ENCODE results near the gene TBC1D10A.

The TBC1D10A gene

GRCh38 chr22:30299322-30299721, 27.4 kb downstream of the TBC1D10A start:
- no peak for DNase-seq (ENCODE audit: low read depth)

- no peak for DNase-seq (ENCODE audit: low read depth)
Observed at GRCh38 chr22:30297991-30298701, 28.6 kb downstream of the TBC1D10A start.

DNA sequence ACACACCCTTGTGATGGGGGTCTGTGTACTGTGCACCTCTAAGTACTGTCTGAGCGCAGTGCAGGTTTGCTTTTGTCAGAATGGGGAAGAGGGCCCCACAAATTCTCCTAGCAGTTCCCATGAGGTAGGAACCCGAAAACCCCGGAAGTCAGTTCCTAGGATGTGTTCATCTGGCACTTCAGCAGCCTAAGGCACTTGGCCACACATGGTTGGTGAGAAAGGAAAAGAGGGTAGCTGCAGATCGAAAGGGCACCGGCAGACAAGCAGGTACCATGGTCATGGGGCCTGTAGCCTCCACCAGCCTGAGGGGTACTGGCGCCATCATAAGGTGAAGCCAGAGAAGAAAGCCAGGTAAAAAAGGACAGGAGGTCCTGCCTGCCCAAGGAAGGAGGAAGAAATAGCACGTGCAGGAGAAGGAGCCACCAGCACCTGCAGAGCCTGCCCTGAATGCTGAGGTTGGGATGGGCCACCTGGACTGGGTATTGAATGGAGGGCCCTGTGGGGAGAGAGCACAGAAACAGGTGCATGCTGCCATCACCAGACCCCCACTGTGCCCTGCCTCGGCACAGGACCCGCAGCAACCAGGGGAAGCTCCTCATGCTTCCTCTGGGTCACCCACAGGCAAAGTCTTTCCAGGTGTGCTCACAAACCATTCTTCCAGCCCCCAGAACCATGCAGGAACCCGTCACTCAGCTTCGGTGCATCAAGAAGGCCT, 29.3 kb downstream of the TBC1D10A start:
- DNase-seq (ENCODE audit: low read depth): no peak

DNA sequence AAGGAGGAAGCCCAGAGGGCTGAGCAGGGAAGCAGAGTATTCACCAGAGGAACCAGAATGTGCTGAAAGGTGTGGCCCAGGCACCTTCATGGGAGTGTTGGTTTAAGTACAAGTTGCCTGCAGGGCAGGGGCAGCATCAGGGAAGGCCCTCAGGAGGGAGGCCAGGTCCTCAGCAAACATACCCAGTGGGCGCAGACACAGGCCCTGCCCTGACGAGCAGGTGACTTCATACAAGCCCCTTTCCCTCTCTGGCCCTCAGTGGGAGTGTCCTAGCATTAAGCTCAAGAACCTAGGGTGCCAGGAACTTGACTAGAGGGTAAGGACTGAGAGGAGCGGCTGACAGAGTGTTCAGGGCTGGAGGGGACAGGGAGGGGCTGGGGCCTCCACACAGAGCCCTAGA, 29.9 kb downstream of the TBC1D10A start:
- no peak for DNase-seq (ENCODE audit: low read depth)

DNA sequence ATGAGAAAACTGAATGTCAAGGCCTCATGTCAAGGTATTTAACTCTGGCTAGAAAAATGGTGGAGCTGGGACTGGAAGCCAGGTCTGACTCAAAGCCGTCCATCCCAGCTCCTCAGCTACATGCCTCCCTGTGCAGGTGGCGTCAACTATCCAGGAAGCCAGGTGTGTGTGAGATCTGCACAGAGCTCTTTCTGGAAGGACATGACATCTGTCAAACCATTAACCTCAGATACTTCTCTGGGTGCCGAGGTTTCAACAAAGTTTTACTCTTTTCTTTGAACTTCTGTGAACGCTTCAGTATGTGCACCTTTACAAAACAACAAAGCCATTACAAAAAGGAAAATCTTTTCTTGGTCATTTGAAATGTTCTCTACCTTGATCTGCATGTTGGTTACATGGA, 30.4 kb downstream of the TBC1D10A start:
- DNase-seq (ENCODE audit: low read depth): no peak

DNA sequence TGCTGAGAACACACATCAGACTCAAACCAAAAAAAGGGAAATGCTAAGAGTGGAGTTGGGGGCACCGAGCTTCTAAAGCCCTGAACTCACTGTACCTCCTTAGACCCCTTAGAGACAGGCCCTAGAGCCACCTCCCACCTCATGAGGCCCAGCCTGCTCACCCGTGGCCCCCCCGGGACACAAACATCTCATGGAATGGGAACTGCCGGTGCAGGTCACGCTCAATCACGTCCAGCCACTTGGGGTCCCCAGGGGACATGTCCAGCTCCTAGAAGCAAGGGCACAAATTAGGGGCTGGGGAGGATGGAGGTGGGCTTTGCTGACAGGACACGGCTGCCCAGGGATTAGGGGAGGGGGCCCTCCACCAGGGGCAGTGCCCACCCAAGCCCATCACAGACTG, 31.2 kb downstream of the TBC1D10A start:
- no peak for DNase-seq (ENCODE audit: low read depth)

DNA sequence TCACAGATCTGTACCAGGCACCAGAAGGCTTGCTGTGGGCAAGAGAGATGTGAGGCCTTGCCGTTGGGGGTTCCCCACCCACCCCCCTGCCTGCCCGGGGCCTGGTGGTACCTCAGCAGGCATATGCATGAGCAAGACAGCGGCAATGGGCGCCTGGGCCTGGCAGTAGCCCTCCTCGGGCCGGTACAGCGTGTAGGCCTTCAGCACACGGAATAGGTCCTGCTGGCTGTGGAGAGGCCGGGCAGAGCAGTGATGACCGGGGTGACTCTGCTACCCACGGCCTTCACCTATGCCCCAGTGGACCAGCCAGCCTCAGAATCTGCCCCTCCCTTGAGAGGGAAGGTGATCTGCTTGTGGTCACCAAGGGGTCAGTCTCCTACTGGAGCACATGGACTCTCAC, 31.9 kb downstream of the TBC1D10A start:
- no peak for DNase-seq (ENCODE audit: low read depth)

DNA sequence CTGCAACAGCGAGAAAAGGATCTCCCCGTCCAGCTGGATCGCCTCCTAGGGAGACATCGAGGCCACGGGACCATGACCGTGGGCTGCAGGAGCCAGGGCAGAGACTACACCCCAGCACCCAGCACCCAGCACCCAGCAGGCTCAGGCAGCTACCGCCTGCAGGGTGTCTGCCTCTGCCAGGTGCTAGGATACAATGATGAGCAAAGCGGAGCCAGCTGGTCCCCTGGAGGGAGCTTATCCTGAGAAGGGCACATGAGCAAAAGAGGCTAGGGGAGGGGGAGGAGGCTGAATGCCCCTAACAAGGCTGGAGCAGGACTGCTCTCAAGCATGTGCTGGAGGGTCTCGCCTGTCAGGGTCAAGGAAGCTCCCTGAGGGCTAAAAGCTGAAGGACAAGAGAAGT, 32.7 kb downstream of the TBC1D10A start:
- DNase-seq (ENCODE audit: low read depth): no peak

DNA sequence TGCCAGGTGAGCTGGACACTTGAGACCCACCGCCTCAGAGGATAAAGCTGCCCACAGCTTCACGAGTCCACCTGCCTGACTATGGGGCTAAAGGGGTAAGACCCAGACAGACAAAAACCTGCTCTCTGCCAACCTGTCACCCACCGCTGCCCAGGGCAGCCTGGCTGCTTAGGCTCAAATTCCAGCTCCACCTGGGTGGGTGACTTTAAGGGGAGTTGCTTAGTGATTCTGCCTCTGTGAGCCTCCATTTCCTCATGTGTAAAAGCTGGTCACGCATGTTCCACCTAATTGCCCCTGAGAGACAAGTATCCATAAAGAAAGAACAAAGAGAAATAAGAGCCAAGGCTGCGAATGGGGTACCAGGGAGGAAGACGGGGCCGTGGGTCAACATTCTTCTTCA, 33.7 kb downstream of the TBC1D10A start:
- no peak for DNase-seq (ENCODE audit: low read depth)

DNA sequence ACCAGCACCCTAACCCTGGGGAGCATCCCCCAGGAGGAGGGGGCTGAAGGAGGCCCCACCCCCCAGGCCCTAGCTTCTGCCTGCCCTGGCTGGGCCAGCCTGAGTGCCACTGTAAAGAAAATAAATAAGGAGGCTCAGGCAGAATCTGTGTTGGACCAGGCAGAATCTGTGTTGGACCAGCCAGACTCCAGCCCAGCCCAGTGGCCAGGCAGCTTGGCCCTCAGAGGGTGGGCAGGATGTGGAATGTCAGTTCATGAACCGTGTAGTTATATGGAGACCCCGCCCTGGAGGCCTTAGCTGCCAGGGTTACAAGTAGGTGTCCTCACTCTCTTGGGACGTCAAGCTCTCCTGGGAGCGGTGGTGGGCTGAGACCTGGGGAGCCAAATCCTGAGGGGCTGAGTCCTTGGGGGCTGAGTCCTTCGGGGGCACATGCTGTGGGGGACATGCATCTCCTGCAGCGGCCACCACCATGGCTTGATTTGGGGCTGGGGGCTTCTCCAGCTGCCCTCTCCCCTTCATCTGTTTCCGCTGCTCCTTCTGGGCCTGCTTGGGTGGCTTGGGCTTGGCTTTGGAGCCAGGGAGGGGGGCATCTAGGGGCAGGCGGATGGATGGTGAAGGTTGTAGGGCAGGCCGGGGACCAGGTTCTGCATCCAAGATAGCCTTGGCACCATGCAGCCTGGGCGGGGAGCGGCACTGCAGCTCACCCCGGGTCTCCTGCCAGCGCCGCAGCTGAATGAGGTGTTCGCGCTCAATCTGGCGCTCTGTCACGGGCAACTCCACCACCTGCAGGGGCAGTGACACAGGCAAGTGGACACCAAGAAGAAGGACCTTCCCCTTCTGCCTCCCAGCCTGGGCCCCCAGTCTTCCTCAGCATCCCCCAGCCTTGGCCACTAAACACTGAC, 34.4 kb downstream of the TBC1D10A start:
- no peak for DNase-seq (ENCODE audit: low read depth)

- DNase-seq (ENCODE audit: low read depth): peak; percentile 68
Observed at GRCh38 chr22:30291058-30291892, 35.5 kb downstream of the TBC1D10A start.

DNA sequence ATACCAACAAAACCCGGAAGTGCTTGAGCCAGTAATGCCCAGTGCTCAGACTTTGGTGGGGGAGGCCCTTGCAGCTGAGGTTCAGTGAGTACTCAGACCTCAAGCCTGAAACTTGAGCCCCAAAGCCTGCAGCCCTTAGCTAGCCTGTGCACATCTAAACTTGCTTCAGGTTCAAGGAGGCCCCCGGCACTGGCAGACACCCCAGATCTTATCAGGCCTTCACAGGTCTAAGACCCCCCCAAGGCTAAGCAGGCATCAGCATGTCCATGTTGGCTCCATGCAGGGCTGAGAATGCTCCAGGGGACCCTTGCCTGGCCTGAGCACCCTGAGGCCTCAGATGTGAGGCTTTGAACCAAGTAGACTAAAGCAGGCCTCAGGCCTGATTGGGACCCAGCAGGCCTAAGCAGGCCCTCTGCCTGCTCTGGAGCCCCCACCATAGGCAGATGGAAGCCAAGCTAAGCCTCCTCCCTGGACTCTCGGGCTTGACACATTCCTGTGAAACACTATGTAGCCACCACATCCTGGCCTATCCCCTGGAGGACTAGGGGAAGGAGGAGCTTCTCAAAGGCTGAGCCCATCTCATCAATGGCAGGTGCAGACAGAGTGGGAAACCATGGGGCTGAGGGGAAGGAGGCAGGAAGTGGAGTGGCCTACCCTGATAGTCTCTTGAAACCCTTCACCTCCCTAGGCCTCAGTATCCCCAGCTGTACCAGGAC, 36.2 kb downstream of the TBC1D10A start:
- peak; percentile 74 for DNase-seq (ENCODE audit: low read depth)

GRCh38 chr22:30289980-30290313, 36.8 kb downstream of the TBC1D10A start:
- no peak for DNase-seq (ENCODE audit: low read depth)

DNA sequence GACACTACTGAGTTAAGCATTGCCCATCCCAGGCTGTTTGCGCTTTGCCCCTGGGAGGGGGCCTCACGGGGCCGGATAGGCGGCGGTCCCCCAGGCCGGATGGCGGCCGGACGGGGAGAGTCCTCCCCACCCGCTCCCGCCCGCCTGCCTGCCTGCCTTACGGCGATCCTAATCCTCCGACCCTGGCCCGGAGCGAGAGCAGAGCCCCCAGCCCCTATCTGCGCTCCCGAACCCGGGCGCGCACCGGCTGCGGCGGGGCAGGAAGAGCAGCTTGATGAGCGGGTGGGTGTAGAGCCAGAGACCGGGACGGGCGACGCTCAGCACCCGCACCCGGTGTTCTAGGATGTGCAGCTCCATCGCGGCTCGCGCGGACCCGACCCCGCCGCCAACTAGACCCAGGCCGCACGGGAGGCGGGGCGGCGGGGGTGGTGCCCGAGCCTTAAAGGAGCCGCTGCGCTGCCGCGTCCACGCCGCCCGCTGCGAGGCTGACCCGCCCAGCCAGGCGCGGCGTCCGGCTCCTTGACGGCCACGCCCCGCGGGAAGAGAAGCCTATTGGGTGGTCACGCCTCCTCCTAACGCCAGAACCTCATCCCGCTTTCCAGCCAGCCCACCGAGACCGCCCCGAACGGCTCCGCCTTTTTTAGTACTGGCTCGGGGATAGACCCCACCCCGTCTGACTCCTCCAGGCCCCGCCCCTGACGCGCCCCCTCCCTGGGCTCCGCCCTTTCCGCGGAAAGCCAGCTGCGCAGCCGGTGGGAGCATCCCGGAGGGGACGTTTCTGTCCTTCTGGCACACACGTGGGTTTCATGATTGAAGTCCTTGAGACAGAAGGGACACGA, 37.4 kb downstream of the TBC1D10A start, which contains the start of gene CASTOR1:
TSS of gene CASTOR1 (minus strand) at position 365 of the 839 bp plus-strand sequence. CDS start at position 357, 8 bp downstream.
- DNase-seq (ENCODE audit: low read depth): peak; percentile 99

DNA sequence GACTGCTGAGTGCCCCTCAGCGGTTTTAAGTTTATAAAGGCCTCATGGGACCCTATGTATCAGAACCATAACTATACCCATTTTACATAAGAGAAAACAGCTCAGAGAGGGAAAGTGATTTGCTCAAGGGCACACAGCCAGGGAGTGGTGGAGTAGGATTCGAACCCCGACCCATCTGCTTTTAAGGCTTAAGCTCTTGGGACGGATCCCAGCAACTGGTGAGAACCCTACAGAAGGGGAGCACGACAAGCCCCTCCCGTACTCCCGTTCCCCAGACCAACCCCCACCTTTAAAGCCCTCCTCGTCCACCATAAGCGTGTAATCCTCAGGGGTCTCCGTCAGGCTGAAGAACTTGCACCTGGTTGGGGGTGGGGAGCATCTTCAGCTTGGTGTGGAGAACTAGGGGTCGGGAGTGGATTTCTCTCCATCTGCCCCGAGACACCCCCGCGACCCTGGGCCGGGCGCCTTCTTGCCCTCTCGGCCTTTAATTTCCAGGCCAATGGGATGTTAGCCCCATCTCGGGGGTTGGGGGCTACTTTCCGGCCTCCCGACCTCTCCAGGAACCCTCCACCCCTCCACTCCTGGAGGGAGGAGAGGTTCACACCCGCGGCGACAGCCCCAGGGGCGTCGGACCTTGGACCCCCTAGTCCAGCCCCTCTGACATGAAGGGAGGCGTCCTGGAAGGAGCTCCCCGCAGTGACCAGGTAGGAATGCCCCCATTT, 38.2 kb downstream of the TBC1D10A start:
- DNase-seq (ENCODE audit: low read depth): no peak

DNA sequence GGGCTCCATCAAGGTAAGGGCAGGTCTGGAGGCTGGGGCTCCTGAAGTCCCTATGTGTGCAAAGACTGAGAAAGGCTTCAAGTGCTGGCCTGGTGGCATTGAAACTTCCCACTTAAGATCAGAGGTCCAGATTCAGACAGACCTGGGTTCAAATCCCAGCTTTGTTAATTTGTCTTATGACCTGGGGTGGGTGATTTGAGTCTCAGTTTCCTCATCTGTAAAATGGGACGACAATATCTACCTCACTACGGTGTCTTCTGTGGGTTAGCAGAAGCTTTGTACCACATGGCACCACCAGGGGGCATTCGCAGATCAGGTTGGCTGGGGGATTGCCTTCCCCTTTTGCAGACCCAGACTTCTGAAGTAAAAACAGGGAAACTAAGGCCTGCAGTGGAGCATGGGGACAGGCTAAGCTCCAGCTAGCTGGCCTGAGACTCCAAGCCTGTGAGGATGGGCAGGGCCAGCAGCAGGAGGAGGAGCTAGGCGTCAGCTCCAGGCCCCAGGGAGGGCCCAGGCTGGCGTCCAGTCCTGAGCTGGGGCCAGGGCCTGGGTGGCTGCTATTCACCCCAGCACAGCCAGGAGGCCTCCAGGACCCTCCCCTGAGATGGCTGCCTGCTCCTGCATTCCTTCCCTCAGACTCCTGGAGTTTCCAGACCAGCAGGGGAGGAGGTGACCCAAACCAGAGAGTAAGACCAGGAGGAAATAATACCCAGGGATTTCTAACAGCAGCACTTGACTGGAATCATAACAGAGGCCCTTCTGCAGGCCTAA, 38.9 kb downstream of the TBC1D10A start:
- DNase-seq (ENCODE audit: low read depth): peak; percentile 95

DNA sequence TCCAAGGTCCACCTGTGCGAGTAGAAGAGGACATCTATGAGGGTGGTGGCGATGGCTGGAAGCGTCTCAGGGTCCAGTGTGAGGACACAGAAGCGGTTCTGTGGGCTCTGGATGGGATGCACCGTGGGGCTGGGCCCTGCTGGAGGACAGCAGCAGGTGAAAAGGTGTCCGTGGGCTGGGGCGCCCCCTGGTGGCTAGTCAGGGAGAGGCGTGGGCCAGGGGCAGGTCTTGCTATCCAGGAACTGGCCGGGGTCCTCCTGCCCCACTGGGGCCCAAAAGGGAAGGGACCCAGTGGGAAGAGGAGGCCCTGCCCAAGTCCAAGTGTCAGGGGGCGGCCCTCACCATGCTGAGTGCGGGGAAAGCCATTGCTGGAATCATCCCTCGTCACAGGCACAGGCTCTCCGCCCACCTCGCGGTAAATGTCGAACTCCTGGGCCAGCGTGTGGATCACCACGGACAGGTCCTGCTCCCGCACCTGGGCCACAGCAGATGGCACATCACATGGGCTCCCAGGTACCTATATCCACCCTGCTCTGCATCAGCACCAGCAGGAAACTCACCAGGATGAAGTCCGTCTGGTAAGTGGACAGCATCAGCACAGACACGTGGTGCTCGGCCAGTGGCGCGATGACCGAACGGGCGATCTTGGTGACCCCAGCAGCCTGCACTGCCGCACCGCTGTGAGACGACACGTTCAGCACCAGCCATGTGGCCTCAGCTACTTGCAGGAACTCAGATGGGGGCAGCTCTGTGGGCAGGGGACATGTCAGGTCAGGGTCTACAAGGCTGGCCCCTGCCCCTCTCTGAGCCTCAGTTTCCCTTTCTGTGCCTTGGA, 39.7 kb downstream of the TBC1D10A start:
- DNase-seq (ENCODE audit: low read depth): peak; percentile 53

- DNase-seq (ENCODE audit: low read depth): no peak
Observed at GRCh38 chr22:30286331-30286730, 40.4 kb downstream of the TBC1D10A start.

Data from EH (cell line).